GM19193 (cell line): Measurements from ENCODE around the gene MEGF8.

Experiments
- POLR2A ChIP-seq: IDR thresholded peaks from 4 replicates; pipeline ENCODE4 v1.6.1; 2011; ENCODE audit not compliant: insufficient read depth, insufficient read length; ENCODE audit errors: extremely low read depth

The MEGF8 gene, protein sequence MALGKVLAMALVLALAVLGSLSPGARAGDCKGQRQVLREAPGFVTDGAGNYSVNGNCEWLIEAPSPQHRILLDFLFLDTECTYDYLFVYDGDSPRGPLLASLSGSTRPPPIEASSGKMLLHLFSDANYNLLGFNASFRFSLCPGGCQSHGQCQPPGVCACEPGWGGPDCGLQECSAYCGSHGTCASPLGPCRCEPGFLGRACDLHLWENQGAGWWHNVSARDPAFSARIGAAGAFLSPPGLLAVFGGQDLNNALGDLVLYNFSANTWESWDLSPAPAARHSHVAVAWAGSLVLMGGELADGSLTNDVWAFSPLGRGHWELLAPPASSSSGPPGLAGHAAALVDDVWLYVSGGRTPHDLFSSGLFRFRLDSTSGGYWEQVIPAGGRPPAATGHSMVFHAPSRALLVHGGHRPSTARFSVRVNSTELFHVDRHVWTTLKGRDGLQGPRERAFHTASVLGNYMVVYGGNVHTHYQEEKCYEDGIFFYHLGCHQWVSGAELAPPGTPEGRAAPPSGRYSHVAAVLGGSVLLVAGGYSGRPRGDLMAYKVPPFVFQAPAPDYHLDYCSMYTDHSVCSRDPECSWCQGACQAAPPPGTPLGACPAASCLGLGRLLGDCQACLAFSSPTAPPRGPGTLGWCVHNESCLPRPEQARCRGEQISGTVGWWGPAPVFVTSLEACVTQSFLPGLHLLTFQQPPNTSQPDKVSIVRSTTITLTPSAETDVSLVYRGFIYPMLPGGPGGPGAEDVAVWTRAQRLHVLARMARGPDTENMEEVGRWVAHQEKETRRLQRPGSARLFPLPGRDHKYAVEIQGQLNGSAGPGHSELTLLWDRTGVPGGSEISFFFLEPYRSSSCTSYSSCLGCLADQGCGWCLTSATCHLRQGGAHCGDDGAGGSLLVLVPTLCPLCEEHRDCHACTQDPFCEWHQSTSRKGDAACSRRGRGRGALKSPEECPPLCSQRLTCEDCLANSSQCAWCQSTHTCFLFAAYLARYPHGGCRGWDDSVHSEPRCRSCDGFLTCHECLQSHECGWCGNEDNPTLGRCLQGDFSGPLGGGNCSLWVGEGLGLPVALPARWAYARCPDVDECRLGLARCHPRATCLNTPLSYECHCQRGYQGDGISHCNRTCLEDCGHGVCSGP (N-terminal part only)

DNA sequence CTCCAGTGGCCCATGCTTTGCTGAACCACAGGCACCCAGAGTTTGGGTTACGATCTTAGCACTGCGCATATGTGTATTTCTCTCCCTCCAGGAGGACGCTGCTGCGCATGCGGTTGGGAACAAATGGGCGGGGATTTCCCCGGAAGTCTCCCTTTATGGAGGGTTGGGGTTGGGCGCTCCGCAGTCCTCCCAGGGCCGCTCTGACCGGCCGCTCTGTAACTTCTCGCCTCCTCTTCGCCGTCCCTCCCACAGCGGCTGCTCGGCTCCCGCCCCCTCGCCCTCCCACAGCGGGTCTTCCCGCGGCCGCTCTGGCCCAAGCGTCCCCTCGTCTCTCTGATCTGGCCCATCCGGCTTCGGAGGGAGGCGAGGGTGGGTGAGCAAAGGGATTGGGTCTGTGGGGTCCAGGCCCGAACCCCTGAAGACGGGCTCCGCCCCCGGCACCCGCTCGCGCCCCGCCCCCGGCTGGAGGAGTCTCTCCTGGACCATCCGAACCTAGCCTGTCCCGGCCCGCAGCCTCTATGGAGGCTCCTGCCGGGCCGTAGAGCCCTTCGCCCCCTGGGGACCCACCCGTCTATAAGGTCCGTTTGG is at the start of gene MEGF8:
Gene MEGF8, plus strand, starts transcription at position 328 of the 588 bp plus-strand sequence. CDS start 609 bp downstream, outside the sequence.
- TF ChIP-seq POLR2A, result peak; percentile 75

DNA sequence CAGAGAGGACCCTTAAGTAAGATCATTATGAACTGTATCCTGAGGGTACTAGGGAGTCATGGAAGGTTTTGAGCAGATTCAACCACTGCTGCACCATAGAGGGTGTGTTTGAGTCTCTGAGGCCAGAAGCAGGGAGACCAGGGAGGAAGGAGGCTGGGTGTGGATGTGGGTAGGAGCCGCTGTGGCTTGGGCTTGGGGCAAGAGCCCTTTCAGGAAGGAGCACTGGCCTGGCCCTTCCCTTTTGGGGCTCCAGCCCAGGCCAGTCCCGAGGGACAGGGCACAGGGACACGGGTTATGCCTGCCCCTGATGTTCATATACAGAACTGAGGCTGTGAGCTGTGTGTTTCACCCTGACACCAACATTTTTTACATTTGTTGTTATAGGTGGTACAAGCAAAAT is 49.2 kb upstream of the MEGF8 start:
- TF ChIP-seq POLR2A, result no peak

DNA sequence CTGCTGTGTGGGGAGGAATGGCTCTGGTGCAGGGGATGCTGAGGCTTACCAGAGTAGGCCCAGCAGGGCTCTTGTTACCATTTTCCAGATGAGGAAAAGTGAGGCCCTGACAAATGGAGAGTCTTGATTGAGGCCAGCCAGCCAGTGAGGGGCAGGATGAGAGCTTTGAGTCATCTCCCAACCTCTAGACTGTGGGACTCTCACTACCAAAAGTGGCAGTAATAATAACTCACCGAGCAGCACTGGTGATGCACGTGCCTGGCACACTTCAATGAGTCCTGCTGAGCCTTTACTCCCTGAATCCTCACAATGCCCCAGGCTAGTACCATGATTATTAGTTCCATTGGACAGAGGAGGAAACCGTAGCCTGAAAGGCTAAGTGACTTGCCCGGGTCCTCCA is 48.6 kb upstream of the MEGF8 start:
- TF ChIP-seq POLR2A, result no peak

DNA sequence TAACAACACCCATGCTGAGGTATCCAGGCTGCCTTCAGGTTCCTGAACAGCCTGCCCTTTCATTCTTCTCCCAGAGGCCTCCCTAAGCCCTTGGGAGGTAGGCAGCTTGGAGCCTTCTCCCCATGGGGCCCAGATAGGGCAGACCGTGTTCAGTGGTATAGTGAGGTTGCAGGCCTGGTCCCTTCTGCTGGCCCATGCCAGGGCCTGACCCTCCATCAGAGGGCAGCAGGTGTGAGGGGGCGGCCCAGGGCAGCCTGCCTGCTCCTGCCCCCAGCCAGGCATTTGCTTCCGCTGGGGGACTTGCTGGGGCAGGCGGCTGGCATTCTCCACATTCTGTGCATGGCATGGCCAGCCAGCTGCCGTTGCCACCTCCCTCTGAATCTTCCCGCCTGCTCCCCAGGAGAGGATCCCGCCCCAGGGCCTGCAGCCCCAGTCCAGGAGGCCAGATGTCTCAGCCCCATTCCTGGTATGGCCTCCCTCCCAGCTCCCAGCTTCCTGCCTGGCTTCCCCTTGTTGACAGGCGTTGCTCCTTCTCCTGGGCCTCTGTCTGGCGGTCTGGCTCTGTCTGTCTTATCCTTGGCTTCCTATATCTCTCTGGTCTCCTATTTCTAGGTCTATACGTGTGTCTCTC is 47.5 kb upstream of the MEGF8 start:
- TF ChIP-seq POLR2A, result no peak

DNA sequence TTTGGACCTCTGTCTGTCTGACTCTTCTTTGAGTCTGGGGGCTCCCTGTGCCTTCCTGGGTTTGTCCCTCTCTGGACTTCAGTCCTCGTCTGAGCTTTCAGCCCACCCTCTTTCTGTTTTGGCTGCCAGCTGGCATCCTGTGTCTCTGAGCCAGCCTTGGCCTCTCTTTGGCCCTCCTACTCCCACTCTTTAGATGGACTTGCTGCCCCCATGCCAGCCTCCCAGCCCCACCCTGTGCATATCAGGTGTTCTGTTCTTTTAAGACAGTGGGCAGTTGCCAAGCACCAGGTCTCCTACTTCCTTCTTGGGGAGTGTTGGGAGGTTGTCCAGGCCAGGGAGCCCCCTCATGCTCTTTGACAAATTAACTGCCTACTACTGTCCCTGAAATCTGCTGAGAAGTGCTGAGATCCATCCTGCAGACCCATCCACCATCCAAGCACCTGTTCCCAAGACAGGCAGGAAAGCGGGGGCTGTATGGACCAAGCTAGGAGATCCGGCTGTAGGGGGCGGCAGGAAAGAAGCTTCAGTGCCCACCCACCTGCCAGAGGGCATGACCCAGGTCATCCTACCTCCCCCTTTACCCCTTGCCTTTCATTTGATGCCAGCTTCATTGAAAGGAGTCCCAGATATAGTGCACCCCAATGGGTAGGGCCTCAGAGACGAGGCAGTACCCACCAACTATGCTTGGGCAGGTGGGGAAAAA is 46.8 kb upstream of the MEGF8 start:
- TF ChIP-seq POLR2A, result no peak

DNA sequence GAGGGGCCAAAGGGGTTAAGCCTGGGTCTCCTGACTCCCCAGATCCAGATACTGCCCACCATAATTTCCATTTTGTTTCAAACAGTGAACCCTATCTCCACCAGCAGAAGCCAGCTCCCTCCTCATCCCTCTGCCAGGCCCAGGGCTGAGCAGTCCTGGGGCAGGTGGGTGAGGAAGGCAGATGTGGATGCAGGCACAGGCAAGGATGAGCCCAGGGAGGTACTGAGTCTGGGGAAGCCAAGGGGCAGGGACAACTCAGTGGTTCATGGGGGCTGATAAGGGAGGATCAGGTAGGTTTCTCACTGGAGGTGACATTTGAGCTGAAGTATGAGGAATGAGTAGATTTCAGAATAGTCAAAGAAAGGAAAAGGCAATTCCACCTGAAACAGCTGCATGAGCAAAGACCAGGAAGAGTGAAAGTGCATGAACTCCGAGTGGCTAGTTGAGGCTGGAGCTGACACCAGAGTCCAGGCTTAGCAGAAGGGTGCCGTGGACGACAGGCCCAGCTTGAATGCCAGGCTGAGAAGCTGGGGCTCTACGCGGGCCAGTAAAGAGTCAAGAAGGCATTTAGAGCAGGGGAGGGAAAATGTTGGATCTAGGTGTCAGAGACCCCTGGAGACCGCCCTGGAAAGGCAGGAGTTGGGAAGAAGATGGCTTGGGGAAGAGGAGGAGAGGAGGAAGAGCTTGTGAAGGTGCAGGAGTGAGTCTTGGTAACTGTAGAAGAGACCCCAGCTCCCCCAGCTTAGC is 46.1 kb upstream of the MEGF8 start:
- no peak for TF ChIP-seq POLR2A

DNA sequence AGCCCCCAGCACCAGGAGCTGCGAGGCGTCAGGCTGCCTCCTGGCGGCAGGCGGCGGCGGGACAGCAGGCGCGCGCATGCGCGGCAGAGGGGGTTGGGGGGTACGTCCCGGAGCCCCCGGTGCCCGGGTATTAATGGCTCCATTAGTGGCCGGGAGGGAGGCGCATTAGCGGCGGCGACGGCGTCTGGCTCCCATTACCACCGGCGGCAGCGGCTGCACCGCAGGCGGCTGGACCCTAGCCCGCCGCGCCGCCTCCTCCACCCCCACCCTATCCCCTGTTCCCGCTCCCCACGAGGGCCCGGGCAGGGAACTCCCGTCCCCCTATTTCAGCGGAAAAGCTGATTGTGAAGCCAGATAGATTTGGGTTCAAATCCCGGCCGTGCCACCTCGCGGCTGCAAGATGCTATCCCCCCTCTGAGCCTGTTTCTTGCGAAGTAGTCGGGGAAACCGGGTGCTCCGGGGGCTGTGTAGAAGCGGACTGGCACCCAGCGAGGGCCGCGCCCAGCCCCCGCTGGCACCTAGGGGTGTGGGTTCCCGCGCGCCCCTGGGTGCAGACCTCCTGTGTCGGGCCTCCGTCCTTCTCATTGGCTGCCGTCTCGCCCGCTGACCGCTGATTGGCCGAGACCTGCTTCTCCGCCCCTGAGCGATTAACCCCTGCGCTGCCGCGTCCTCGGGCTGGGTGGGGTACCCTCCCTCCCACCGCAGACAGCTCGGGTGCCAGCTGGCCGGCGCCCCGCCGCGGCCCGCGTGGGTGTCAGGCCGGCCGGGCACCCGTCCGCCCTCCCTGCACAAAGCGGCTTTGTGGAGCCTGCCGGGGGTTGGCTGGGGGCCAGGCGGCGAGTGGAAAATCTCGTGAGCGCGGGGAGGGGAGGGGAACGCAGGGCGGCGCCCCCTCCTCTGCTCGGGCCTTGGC is 45.3 kb upstream of the MEGF8 start:
- TF ChIP-seq POLR2A, result peak; percentile 72

DNA sequence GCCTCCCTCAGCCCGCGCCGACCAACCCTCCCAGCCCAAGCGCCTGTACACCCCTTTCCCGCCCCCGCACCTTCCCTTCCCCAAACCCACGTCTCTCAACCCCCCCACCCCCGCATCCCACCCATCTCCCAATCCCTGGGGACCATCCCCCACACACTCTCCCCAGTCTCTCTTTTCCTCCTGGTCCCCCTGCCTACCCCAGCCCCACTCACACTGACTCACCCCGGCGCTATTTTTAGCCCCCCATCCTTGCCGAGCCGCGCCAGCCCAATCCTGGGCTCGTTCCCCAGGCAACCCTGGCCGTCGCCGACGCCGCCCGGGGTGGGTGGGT is 44.7 kb upstream of the MEGF8 start:
- no peak for TF ChIP-seq POLR2A

DNA sequence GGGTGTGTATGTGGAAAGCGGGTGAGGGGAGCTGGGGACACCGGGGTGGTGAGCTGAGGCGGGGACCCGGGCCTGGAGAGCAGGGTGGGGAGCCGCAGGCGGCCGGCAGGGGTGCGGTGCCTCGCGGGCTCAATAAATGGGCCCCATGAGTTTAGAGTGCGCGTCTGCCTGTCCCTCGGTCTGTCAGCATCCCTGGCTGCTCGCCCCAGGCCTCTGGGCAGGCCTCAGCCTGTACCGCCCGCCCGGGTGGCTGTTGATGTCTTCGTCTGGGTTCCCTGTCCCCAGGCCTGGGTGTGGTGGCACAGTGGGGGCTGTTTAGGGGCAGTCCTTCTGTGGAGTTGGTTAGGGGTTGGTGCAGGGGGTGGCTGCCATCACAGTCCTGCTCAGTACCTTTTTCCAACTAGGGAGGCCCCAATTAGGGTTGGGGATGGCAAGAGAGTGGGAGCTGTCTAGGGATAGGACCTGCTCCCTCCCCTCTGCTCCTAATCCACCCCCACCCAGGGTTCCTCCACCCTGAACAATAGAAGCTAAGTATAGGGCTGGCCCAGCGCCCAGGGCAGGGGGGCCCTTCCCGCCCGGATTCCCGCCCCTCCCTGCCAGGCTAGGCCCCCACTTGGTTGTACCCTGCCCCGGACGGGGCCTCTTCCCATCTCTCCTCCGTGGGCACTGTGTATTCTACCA is 44.1 kb upstream of the MEGF8 start:
- no peak for TF ChIP-seq POLR2A

DNA sequence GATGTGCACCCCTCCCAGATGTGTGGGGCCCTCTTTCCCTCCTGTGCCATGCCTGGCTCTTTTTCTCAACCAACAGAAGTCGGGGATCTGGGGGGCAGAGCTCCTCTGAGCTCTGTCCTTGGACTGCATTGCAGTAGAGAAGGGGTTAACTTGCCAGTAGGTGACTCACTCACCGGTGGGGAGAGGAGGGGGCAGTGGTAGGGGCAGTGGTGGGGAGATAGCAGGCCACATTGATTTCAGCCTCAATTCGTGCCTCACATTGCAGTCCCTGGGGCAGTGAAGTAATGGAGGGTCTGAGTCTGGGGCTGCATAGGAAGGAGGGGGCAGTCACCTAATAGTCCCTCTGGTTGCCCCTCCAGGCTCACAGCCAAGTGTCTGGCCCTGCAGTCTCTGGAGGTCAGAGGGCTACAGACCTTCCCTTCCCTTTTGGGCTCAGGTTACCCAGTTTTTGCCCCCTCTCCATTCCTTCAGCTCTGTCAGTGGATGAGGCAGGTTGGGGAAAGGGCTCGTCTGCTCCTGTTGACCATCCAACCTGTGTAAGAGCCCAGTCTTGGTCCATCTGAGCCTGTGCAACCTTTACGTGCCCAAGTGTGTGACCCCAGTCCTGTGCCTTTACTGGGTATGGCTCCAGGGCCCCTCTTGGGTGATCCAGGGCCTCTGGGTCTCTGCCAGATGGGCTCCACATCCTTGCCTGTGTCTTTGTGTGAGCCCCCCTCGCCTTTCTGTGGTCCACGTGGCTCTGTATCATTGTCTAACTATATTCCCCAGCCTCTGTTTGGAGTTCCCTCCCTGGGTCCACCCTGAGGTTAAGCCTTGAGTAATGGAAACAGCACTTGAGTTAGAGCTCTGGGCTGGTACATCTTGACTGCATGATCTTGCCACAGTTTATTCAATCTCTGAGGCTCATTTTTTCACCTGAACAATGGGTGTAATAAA is 43.3 kb upstream of the MEGF8 start:
- TF ChIP-seq POLR2A, result no peak

DNA sequence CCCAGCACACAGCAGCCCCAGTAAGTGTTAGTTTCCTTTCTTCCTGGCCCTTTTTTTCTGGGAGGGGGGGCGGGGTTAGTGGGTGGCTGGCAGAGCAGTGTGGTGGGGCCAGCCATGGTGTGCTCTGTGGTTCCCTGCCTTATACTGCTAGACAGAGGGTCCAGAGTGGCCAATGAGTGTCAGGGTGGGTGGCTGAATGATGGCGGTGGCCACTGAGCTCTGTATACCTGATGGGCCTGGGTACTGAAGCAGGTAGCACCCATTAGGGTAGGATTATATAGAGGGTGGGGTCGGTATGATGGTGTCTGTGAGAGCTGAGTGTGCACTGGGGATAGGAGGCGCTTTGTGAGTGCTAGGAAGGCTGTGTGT is 42.6 kb upstream of the MEGF8 start:
- TF ChIP-seq POLR2A, result no peak
